ENCODE results near the gene MUL1. TPM values are rescaled to one million over a fixed set of nuclear protein-coding genes. Genes with fewer than 3 reads are reported as not detected.

MUL1 gene
- total and polyA plus RNA-seq, 2 of the 8 experiments (the other 6 are each of a cell fraction or from before 2014, with no cell fraction given): 16.4 to 20.8 TPM

DNA sequence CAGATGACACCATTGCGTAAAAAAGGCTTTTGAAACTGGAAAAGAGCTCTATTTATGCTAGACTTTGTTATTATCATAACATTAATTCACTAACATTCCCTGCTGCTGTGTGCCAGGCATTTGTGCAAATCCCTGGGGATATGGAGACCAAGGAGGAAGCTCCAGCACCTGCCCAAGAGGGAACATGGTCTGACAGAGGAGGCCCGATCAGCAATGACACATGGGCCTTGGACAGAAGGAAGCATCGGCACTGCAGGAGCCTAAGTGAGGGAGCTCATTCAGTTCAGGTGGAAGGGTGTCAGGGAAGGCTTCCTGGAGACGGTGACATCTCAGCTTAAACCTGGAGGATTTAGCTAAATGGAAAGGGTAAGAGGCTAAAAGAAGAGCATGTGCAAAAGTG is 35.8 kb downstream of the MUL1 start:
- ChIA-PET CTCF (ENCODE audit: partially characterized antibody) (interaction anchor here (1.0 to 4.2 kb wide), 5 partner anchors 11 to 137 kb away, joined by 3 to 26 read pairs (median 4); no protein-coding TSS in a partner anchor), POLR2A (ENCODE audit: partially characterized antibody) (interaction anchor here (1.7 kb wide), 1 partner anchor 10 kb away, joined by 4 read pairs; no protein-coding TSS in a partner anchor)
- Histone ChIP-seq H3K27ac (ENCODE audit: low read depth, low read length) (no peak overlapping the region), H2BK5ac (ENCODE audit: low read depth, low read length) (no peak overlapping the region), H2AK5ac (ENCODE audit: low read depth, low read length) (no peak overlapping the region; the same call in 1 of the 2 replicates), H2AFZ (ENCODE audit: low read length) (no peak overlapping the region), H3K4me3 (ENCODE audit: extremely low read depth in 1 of 4, insufficient read depth in 2 of 4, low read depth in 3 of 4, low read length in 4 of 4) (no peak overlapping the region), H3K23ac (ENCODE audit: insufficient read length) (no peak overlapping the region), H3K9ac (replicated peaks in 1 of 4; ENCODE audit: extremely low read depth in 1 of 4, low read depth in 3 of 4, low read length in 3 of 4) (no peak overlapping the region), H3K4me1 (replicated peaks in 1 of 4; ENCODE audit: control insufficient read depth in 3 of 4, insufficient read depth in 4 of 4, low read length in 3 of 4) (peaks cover 6 to 14% (median 11%) of the 10 kb centered on the region in 4 experiments; a peak in 6 of 7 replicates), H4K8ac (ENCODE audit: extremely low read depth, insufficient read depth, low read length) (no peak overlapping the region), H2BK20ac (ENCODE audit: low read length) (no peak overlapping the region; the same call in 1 of the 2 replicates), H2BK15ac (ENCODE audit: low read length) (peak overlapping the region; percentile 83), H3K56ac (replicated peaks; ENCODE audit: insufficient read length, low read depth, low read length) (no peak overlapping the region), H4K5ac (ENCODE audit: insufficient read length, low read depth, low read length) (no peak overlapping the region), H3K27me3 (replicated peaks in 1 of 4; ENCODE audit: control insufficient read depth in 3 of 4, extremely low read depth in 1 of 4, insufficient read depth in 3 of 4, low read length in 3 of 4) (peaks cover 0 to 8% (median 3%) of the 10 kb centered on the region in 4 experiments; a peak in 5 of 7 replicates), H3K36me3 (ENCODE audit: control insufficient read depth in 2 of 4, insufficient read depth in 4 of 4, low read length in 3 of 4) (no peaks in the 10 kb centered on the region), H3K4me2 (ENCODE audit: insufficient read depth in 1 of 2, low read depth in 2 of 2, low read length in 2 of 2) (no peak overlapping the region; a peak in 1 of 4 replicates), H4K91ac (replicated peaks; ENCODE audit: insufficient read length, low read length) (no peak overlapping the region), H3K23me2 (ENCODE audit: low read depth, low read length) (peaks cover 7% of the 10 kb centered on the region; the same call in 1 of the 2 replicates), H2BK120ac (replicated peaks; ENCODE audit: low read depth, low read length) (no peak overlapping the region), H4K20me1 (replicated peaks in 1 of 2; ENCODE audit: control insufficient read depth in 1 of 2, insufficient read depth in 2 of 2, low read length in 2 of 2) (no peaks in the 10 kb centered on the region), H3K9me3 (ENCODE audit: insufficient read depth in 2 of 2, low read depth in 1 of 2, low read length in 1 of 2) (no peaks in the 10 kb centered on the region), H3K14ac (ENCODE audit: insufficient read length) (no peak overlapping the region), H3K4ac (replicated peaks; ENCODE audit: insufficient read length, low read depth, low read length) (no peak overlapping the region), H3K79me2 (ENCODE audit: control insufficient read depth in 1 of 2, insufficient read depth in 2 of 2, low read length in 2 of 2) (no peaks in the 10 kb centered on the region), H3K79me1 (ENCODE audit: low read depth, low read length) (no peaks in the 10 kb centered on the region), H3K18ac (ENCODE audit: extremely low read depth, low read length) (no peak overlapping the region), H2BK12ac (ENCODE audit: low read depth, low read length) (0 out of 2 replicates have a peak overlapping the region, but pooled peaks have one; percentile 60)
- FAIRE-seq: no peak
- WGBS, 2 experiments (ENCODE audit: extremely low coverage in 1 of 2, insufficient coverage in 1 of 2, insufficient read length in 1 of 2, insufficient replicate concordance in 2 of 2, low coverage in 1 of 2, low lambda C conversion rate in 2 of 2, missing lambda C conversion rate in 1 of 2): 79% methylated on average over 4 of the region's 4 CpGs; no CpG with 5 or more reads in 1 of the 2 experiments
- DNase-seq (ENCODE audit: low read depth in 1 of 2, low spot score in 2 of 2): no peak
- TF ChIP-seq CEBPB (IDR thresholded peaks at IDR 0.05; ENCODE audit: low read depth, low read length) (no peak), CREB1 (IDR thresholded peaks at IDR 0.05) (no peak), TAF7 (optimal IDR thresholded peaks at IDR 0.05; ENCODE audit: borderline replicate concordance, low read depth, low read length) (no peak)
